Measurements from ENCODE around the gene UVRAG. TPM values are rescaled to one million over a fixed set of nuclear protein-coding genes. Genes with fewer than 3 reads are reported as not detected.

The UVRAG gene
- total RNA-seq, 2 donors from 2014 or later = 10.9 to 31.0 TPM

DNA sequence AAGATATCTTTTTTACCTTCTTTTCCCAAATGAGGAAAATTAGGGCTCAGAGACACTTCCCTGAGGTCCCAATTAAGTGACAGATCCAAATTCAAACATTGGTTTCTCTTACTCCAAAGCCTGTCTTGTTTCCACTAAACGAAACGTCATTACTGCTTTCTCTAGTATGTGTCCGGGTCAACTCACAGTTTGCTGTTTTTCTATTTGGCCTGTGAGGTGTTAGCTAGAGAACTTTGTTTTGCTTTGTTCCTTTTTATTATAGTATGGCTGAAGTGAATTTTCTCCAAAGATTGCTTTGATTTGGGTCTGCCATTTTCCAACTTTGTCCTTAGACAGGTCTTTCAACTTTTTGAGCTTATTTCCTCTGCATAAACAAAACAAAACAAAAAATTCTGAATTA, 179.6 kb downstream of the UVRAG start:
- Histone ChIP-seq H3K36me3 (replicated peaks in 1 of 2; ENCODE audit: insufficient read depth in 1 of 2, low read depth in 2 of 2) (no peaks in the 10 kb centered on the region), H3K4me1 (no peaks in the 10 kb centered on the region), H3K9me3 (no peaks in the 10 kb centered on the region), H3K27me3 (no peaks in the 10 kb centered on the region), H3K27ac (no peak overlapping the region), H3K4me3 (no peak overlapping the region)
- DNase-seq = no peak
- WGBS, 2 donors = 88 to 90% methylated on average over 3 of the region's 3 CpGs
- no peak for ATAC-seq
- intact Hi-C loops (cut with DNase I) = no loop called here
- TF ChIP-seq POLR2A (IDR thresholded peaks at IDR 0.05) = no peak
- TF ChIP-seq CTCF (IDR thresholded peaks at IDR 0.05) = no peak

- DNase-seq (no peak), ATAC-seq (no peak)
- H3K27ac ChIP-seq = no peak overlapping the region
- WGBS, 2 donors = 21 to 37% methylated on average over 1 of the region's 1 CpG
- no peak for TF ChIP-seq CTCF (IDR thresholded peaks at IDR 0.05)
- no peak overlapping the region for H3K4me3 ChIP-seq
- no peaks in the 10 kb centered on the region for H3K36me3 ChIP-seq (replicated peaks in 1 of 2; ENCODE audit: insufficient read depth in 1 of 2, low read depth in 2 of 2)
- H3K27me3 ChIP-seq = no peaks in the 10 kb centered on the region
- no peaks in the 10 kb centered on the region for H3K9me3 ChIP-seq
- no peaks in the 10 kb centered on the region for H3K4me1 ChIP-seq
- intact Hi-C loops (cut with DNase I) = no loop called here
Measured at GRCh38 chr11:75996523-75997442, 181.8 kb downstream of the UVRAG start.

DNA sequence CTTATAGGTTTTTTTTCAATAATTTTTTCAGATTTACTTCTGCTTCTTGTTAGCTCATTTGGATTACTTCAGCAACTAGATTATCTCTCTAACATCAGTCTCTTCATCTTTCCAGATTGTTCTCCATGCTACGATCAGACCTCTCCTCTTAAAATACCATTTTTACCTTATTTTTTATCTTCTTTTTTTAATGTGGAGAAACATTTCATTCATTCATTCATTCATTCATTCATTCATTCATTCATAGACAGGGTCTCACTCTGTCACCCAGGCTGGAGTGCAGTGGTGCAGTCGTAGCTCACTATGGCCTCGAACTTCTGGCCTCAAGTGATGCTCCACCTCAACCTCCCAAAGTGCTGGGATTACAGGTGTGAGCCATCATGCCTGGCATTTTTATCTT, 189.4 kb downstream of the UVRAG start:
- no peak overlapping the region for H3K27ac ChIP-seq
- TF ChIP-seq CTCF (IDR thresholded peaks at IDR 0.05) = no peak
- no peak for TF ChIP-seq POLR2A (IDR thresholded peaks at IDR 0.05)
- H3K4me3 ChIP-seq = no peak overlapping the region
- H3K4me1 ChIP-seq = no peaks in the 10 kb centered on the region
- intact Hi-C loops (cut with DNase I) = no loop called here
- ATAC-seq (no peak), DNase-seq (no peak)
- 96 to 97% methylated on average over 3 of the region's 3 CpGs for WGBS, 2 donors
- H3K9me3 ChIP-seq = no peaks in the 10 kb centered on the region
- H3K36me3 ChIP-seq (replicated peaks in 1 of 2; ENCODE audit: insufficient read depth in 1 of 2, low read depth in 2 of 2) = peaks cover 0 to 2% of the 10 kb centered on the region in 2 donors
- no peaks in the 10 kb centered on the region for H3K27me3 ChIP-seq

DNA sequence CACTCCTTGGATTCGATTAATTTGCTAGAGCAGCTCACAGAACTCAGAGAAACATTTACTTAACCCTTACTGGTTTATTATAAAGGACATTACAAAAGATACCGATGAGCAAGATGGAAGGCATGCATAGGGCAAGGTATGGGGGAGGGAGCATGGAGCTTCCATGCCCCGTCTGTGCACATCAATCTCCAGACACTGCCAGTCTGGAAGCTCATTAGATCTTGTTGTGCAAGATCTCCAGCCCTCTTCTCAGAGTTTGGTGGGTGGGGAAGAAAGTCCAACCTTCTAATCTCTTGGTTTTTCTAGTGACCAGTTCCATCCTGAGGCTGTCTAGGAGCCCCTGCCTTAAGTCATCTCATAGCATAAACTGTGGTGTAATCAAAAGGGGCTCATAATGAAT, 190.7 kb downstream of the UVRAG start:
- Histone ChIP-seq H3K27ac (no peak overlapping the region), H3K27me3 (no peaks in the 10 kb centered on the region), H3K4me3 (no peak overlapping the region), H3K36me3 (replicated peaks in 1 of 2; ENCODE audit: insufficient read depth in 1 of 2, low read depth in 2 of 2) (peaks cover 0 to 2% of the 10 kb centered on the region in 2 donors), H3K9me3 (no peaks in the 10 kb centered on the region), H3K4me1 (no peaks in the 10 kb centered on the region)
- no peak for TF ChIP-seq CTCF (IDR thresholded peaks at IDR 0.05)
- ATAC-seq (no peak), DNase-seq (no peak)
- intact Hi-C loops (cut with DNase I) = no loop called here
- 94 to 95% methylated on average over 3 of the region's 3 CpGs for WGBS, 2 donors

- WGBS, 2 donors = 93 to 96% methylated on average over 2 of the region's 2 CpGs
Measured at GRCh38 chr11:76007166-76007565, 192.2 kb downstream of the UVRAG start.

More at GRCh38 chr11:76007166-76007565, 192.2 kb downstream of the UVRAG start:
- Histone ChIP-seq H3K27ac (no peak overlapping the region), H3K4me3 (no peak overlapping the region), H3K36me3 (replicated peaks in 1 of 2; ENCODE audit: insufficient read depth in 1 of 2, low read depth in 2 of 2) (peaks cover 0 to 2% of the 10 kb centered on the region in 2 donors), H3K27me3 (no peaks in the 10 kb centered on the region), H3K4me1 (no peaks in the 10 kb centered on the region), H3K9me3 (no peaks in the 10 kb centered on the region)
- no peak for TF ChIP-seq POLR2A (IDR thresholded peaks at IDR 0.05)
- TF ChIP-seq CTCF (IDR thresholded peaks at IDR 0.05) = no peak
- ATAC-seq (no peak), DNase-seq (no peak)
- intact Hi-C loops (cut with DNase I) = no loop called here
